Measurements from ENCODE around the gene PRDM5.

DNA sequence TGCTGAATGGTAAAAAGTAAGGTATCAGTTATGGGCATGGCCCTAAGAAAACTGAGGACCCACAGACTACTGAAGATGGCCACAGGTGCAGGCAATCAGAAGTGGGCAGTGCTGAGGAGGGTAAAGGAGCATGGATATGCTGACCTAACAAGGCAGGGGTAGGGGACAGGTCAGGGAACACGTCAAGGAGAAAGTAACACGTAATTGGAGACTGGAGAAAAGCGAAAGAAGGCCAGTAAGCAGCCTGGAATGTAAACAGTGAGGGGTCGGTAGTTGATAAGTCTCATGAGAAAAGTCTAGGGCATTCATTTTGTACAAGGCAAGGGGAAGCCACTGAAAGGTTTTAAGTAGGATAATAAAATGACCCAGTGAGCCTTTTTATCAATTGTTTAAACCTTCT is 153.3 kb downstream of the PRDM5 start:
- TF ChIP-seq POLR2AphosphoS5 (IDR thresholded peaks at IDR 0.05; ENCODE audit: low read length) = no peak
- no peak for TF ChIP-seq CTCF (IDR thresholded peaks at IDR 0.05 in 2 of 3, conservative IDR thresholded peaks at IDR 0.05 in 1 of 3; ENCODE audit: control insufficient read depth in 2 of 3, extremely low read depth in 1 of 3, insufficient read depth in 1 of 3, low read depth in 3 of 3, low read length in 3 of 3)
- no peak for TF ChIP-seq SRF (IDR thresholded peaks at IDR 0.05; ENCODE audit: low read depth in 2 of 2, low read length in 2 of 2)
- no peak for TF ChIP-seq YBX1 (IDR thresholded peaks at IDR 0.05)
- TF ChIP-seq TARDBP (IDR thresholded peaks at IDR 0.05; ENCODE audit: borderline replicate concordance) = no peak
- TF ChIP-seq EZH2 (IDR thresholded peaks at IDR 0.05; ENCODE audit: borderline replicate concordance, control insufficient read depth, low read depth, low read length) = no peak
- no peak for TF ChIP-seq MEF2A (IDR thresholded peaks at IDR 0.05; ENCODE audit: insufficient read depth, low read depth, low read length)
- TF ChIP-seq POLR2A (IDR thresholded peaks at IDR 0.05; ENCODE audit: low read depth, low read length) = no peak
- no peak for TF ChIP-seq RELA (IDR thresholded peaks at IDR 0.05; ENCODE audit: borderline replicate concordance, partially characterized antibody)
- TF ChIP-seq ZBTB11 (CRISPR knock-in tag; IDR thresholded peaks at IDR 0.05) = no peak
- TF ChIP-seq EP300 (IDR thresholded peaks at IDR 0.05; ENCODE audit: borderline replicate concordance in 1 of 2, control insufficient read depth in 1 of 2, low read depth in 2 of 2, low read length in 2 of 2) = no peak
- no peak for TF ChIP-seq HDAC2 (IDR thresholded peaks at IDR 0.05)
- no peak for TF ChIP-seq SMAD5 (IDR thresholded peaks at IDR 0.05; ENCODE audit: low read depth)
